ENCODE data around the gene RIOK1.
A peak's percentile ranks its signal among the peaks of the same experiment; 100 is the strongest.
"Not testable (repeated sequence)": the region's sequence is repeated elsewhere in the genome, so short reads cannot be mapped to it uniquely, and the experiment has no call there.

Gene RIOK1

GRCh38 chr6:7389451-7390225, at the start of gene RIOK1, which contains the start of gene CAGE1:
Gene RIOK1 (plus strand): TSS chr6:7389808. CDS start chr6:7390003, 195 bp downstream.
Gene CAGE1 (minus strand): TSS chr6:7389742. CDS start chr6:7387173, 2,569 bp downstream.
- peak; percentile 89 to 95 for DNase-seq

- DNase-seq: no peak
Observed at GRCh38 chr6:7341271-7341670, 48.3 kb upstream of the RIOK1 start.

GRCh38 chr6:7341989-7342742, 47.4 kb upstream of the RIOK1 start:
- DNase-seq: peak; percentile 69 to 83

- peak; percentile 27 to 28 for DNase-seq
Observed at GRCh38 chr6:7343546-7344475, 45.8 kb upstream of the RIOK1 start.

- not testable (repeated sequence) for DNase-seq
Observed at GRCh38 chr6:7344773-7345450, 44.7 kb upstream of the RIOK1 start.

GRCh38 chr6:7347551-7347997, 42.0 kb upstream of the RIOK1 start:
- DNase-seq: peak; percentile 6 to 19

GRCh38 chr6:7350591-7350990, 39.0 kb upstream of the RIOK1 start:
- DNase-seq: not testable (repeated sequence)

GRCh38 chr6:7351916-7352315, 37.7 kb upstream of the RIOK1 start:
- DNase-seq: not testable (repeated sequence)

GRCh38 chr6:7367408-7367807, 22.2 kb upstream of the RIOK1 start:
- no peak for DNase-seq

- no peak for DNase-seq
Observed at GRCh38 chr6:7373739-7374138, 15.9 kb upstream of the RIOK1 start.

- no peak for DNase-seq
Observed at GRCh38 chr6:7377961-7378360, 11.6 kb upstream of the RIOK1 start.

- no peak for DNase-seq
Observed at GRCh38 chr6:7378740-7379139, 10.9 kb upstream of the RIOK1 start.

GRCh38 chr6:7381092-7381491, 8.5 kb upstream of the RIOK1 start:
- DNase-seq: no peak

- peak in 1 of 2 experiments; percentile 80 for DNase-seq
Observed at GRCh38 chr6:7389162-7389450, 502 bp upstream of the RIOK1 start.

- DNase-seq: no peak
Observed at GRCh38 chr6:7390226-7390878, 744 bp downstream of the RIOK1 start.

GRCh38 chr6:7391151-7391550, 1.5 kb downstream of the RIOK1 start:
- no peak for DNase-seq

- DNase-seq: no peak
Observed at GRCh38 chr6:7392402-7392801, 2.8 kb downstream of the RIOK1 start.

- DNase-seq: no peak
Observed at GRCh38 chr6:7401075-7401474, 11.5 kb downstream of the RIOK1 start.

- DNase-seq: no peak
Observed at GRCh38 chr6:7402716-7403115, 13.1 kb downstream of the RIOK1 start.

GRCh38 chr6:7404546-7404945, 14.9 kb downstream of the RIOK1 start:
- DNase-seq: no peak

GRCh38 chr6:7406743-7407142, 17.1 kb downstream of the RIOK1 start:
- DNase-seq: no peak

GRCh38 chr6:7409740-7410139, 20.1 kb downstream of the RIOK1 start:
- no peak for DNase-seq

All from SHP77 (cell line).